ENCODE results near the gene BMP2K. TPM values are rescaled to one million over a fixed set of nuclear protein-coding genes. Genes with fewer than 3 reads are reported as not detected.

The BMP2K gene
- total and polyA plus RNA-seq, 2 of the 8 experiments (the other 6 are each of a cell fraction or from before 2014, with no cell fraction given), result 15.6 to 24.1 TPM

- Histone ChIP-seq H2BK5ac (ENCODE audit: low read depth, low read length) (no peak overlapping the region), H3K27me3 (replicated peaks in 1 of 4; ENCODE audit: control insufficient read depth in 3 of 4, extremely low read depth in 1 of 4, insufficient read depth in 3 of 4, low read length in 3 of 4) (no peaks in the 10 kb centered on the region), H4K91ac (replicated peaks; ENCODE audit: insufficient read length, low read length) (no peak overlapping the region), H3K27ac (ENCODE audit: low read depth, low read length) (no peak overlapping the region), H2AFZ (ENCODE audit: low read length) (no peak overlapping the region), H2BK120ac (replicated peaks; ENCODE audit: low read depth, low read length) (no peak overlapping the region), H4K20me1 (replicated peaks in 1 of 2; ENCODE audit: control insufficient read depth in 1 of 2, insufficient read depth in 2 of 2, low read length in 2 of 2) (no peaks in the 10 kb centered on the region), H3K4me1 (replicated peaks in 1 of 4; ENCODE audit: control insufficient read depth in 3 of 4, insufficient read depth in 4 of 4, low read length in 3 of 4) (no peaks in the 10 kb centered on the region), H3K4me2 (ENCODE audit: insufficient read depth in 1 of 2, low read depth in 2 of 2, low read length in 2 of 2) (no peak overlapping the region), H3K23ac (ENCODE audit: insufficient read length) (no peak overlapping the region), H3K36me3 (ENCODE audit: control insufficient read depth in 2 of 4, insufficient read depth in 4 of 4, low read length in 3 of 4) (peaks cover 0 to 3% (median 0%) of the 10 kb centered on the region in 4 experiments; a peak in 2 of 8 replicates), H3K9ac (replicated peaks in 1 of 4; ENCODE audit: extremely low read depth in 1 of 4, low read depth in 3 of 4, low read length in 3 of 4) (no peak overlapping the region), H4K8ac (ENCODE audit: extremely low read depth, insufficient read depth, low read length) (no peak overlapping the region), H2AK5ac (ENCODE audit: low read depth, low read length) (no peak overlapping the region), H3K56ac (replicated peaks; ENCODE audit: insufficient read length, low read depth, low read length) (no peak overlapping the region), H3K18ac (ENCODE audit: extremely low read depth, low read length) (no peak overlapping the region), H3K4ac (replicated peaks; ENCODE audit: insufficient read length, low read depth, low read length) (no peak overlapping the region), H2BK15ac (ENCODE audit: low read length) (no peak overlapping the region), H3K4me3 (ENCODE audit: extremely low read depth in 1 of 4, insufficient read depth in 2 of 4, low read depth in 3 of 4, low read length in 4 of 4) (no peak overlapping the region), H3K79me1 (ENCODE audit: low read depth, low read length) (no peaks in the 10 kb centered on the region), H4K5ac (ENCODE audit: insufficient read length, low read depth, low read length) (no peak overlapping the region), H3K14ac (ENCODE audit: insufficient read length) (no peak overlapping the region), H3K23me2 (ENCODE audit: low read depth, low read length) (no peaks in the 10 kb centered on the region), H3K9me3 (ENCODE audit: insufficient read depth in 2 of 2, low read depth in 1 of 2, low read length in 1 of 2) (no peaks in the 10 kb centered on the region), H2BK20ac (ENCODE audit: low read length) (no peak overlapping the region), H2BK12ac (ENCODE audit: low read depth, low read length) (no peak overlapping the region), H3K79me2 (ENCODE audit: control insufficient read depth in 1 of 2, insufficient read depth in 2 of 2, low read length in 2 of 2) (no peaks in the 10 kb centered on the region)
- 92% methylated on average over 2 of the region's 2 CpGs; no CpG with 5 or more reads in 1 of the 2 experiments for WGBS, 2 experiments (ENCODE audit: extremely low coverage in 1 of 2, insufficient coverage in 1 of 2, insufficient read length in 1 of 2, insufficient replicate concordance in 2 of 2, low coverage in 1 of 2, low lambda C conversion rate in 2 of 2, missing lambda C conversion rate in 1 of 2)
- FAIRE-seq, result no peak
- ChIA-PET POLR2A (ENCODE audit: partially characterized antibody) (no interaction called here), CTCF (ENCODE audit: partially characterized antibody) (interaction anchor here (0.6 to 3.2 kb wide), 22 partner anchors 9 to 1019 kb away, joined by 3 to 24 read pairs (median 3); no protein-coding TSS in a partner anchor)
- DNase-seq (ENCODE audit: low read depth in 1 of 2, low spot score in 2 of 2), result no peak
- no peak for TF ChIP-seq EP300 (IDR thresholded peaks at IDR 0.05; ENCODE audit: borderline replicate concordance in 1 of 2, low read depth in 2 of 2, low read length in 2 of 2)
- TF ChIP-seq EZH2 (IDR thresholded peaks at IDR 0.05; ENCODE audit: low read depth, low read length, severe bottlenecking), result no peak
- TF ChIP-seq USF2 (IDR thresholded peaks at IDR 0.05; ENCODE audit: low read length), result no peak
- no peak for TF ChIP-seq HDAC6 (IDR thresholded peaks at IDR 0.05; ENCODE audit: low read depth, low read length)
- TF ChIP-seq PHF8 (conservative IDR thresholded peaks at IDR 0.05; ENCODE audit: low read depth, low read length), result no peak
- TF ChIP-seq GABPA (IDR thresholded peaks at IDR 0.05; ENCODE audit: borderline replicate concordance, insufficient read depth, low read length), result no peak
- TF ChIP-seq TEAD4 (IDR thresholded peaks at IDR 0.05; ENCODE audit: low read depth, low read length), result no peak
- TF ChIP-seq CBX5 (IDR thresholded peaks at IDR 0.05; ENCODE audit: low read depth, low read length), result no peak
- no peak for TF ChIP-seq POLR2A (IDR thresholded peaks at IDR 0.05; ENCODE audit: control extremely low read depth in 1 of 2, low read depth in 2 of 2, low read length in 2 of 2)
- no peak for TF ChIP-seq KDM1A (IDR thresholded peaks at IDR 0.05; ENCODE audit: borderline replicate concordance, low read length)
- TF ChIP-seq YY1 (IDR thresholded peaks at IDR 0.05; ENCODE audit: low read depth, low read length), result no peak
- TF ChIP-seq KDM5A (IDR thresholded peaks at IDR 0.05; ENCODE audit: low read length), result no peak
- TF ChIP-seq, protein P1, sequence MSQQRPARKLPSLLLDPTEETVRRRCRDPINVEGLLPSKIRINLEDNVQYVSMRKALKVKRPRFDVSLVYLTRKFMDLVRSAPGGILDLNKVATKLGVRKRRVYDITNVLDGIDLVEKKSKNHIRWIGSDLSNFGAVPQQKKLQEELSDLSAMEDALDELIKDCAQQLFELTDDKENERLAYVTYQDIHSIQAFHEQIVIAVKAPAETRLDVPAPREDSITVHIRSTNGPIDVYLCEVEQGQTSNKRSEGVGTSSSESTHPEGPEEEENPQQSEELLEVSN (IDR thresholded peaks at IDR 0.05), result no peak
Measured at GRCh38 chr4:78863991-78864390, 87.8 kb downstream of the BMP2K start.
